Measurements from ENCODE around the gene KRTAP10-5.

DNA sequence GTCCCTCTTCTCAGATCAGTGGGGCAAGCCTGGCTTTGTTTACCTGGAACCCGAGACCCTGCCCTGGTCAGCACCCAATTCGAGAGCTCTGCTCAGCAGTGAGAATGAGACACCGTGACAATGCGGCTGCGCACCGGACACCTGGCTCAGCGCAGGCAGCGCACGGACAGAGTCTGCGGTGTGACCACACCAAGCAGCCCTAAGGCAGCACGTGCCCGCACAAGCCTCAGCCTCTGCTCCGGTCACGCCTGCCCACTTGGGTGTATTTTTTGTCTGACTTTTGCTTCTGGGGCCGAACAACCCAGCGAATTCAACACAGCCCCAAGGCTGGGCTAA, 36.2 kb upstream of the KRTAP10-5 start:
- TF ChIP-seq YY1 (IDR thresholded peaks at IDR 0.05; ENCODE audit: insufficient read depth, insufficient read length) (no peak), ZNF274 (IDR thresholded peaks at IDR 0.05; ENCODE audit: low read depth, low read length) (no peak), SUZ12 (IDR thresholded peaks at IDR 0.05; ENCODE audit: extremely low read depth, insufficient read depth, insufficient read length) (no peak)
